Right hindlimb (tissue), 1 donor: ENCODE measurements around the gene WRAP53.
A peak's percentile ranks its signal among the peaks of the same experiment; 100 is the strongest.
"Not testable (repeated sequence)": the region's sequence is repeated elsewhere in the genome, so short reads cannot be mapped to it uniquely, and the experiment has no call there.

Experiments
- DNase-seq: peaks from one replicate; pipeline ENCODE4 v3.0.0-alpha.2; 2018

WRAP53 gene

DNA sequence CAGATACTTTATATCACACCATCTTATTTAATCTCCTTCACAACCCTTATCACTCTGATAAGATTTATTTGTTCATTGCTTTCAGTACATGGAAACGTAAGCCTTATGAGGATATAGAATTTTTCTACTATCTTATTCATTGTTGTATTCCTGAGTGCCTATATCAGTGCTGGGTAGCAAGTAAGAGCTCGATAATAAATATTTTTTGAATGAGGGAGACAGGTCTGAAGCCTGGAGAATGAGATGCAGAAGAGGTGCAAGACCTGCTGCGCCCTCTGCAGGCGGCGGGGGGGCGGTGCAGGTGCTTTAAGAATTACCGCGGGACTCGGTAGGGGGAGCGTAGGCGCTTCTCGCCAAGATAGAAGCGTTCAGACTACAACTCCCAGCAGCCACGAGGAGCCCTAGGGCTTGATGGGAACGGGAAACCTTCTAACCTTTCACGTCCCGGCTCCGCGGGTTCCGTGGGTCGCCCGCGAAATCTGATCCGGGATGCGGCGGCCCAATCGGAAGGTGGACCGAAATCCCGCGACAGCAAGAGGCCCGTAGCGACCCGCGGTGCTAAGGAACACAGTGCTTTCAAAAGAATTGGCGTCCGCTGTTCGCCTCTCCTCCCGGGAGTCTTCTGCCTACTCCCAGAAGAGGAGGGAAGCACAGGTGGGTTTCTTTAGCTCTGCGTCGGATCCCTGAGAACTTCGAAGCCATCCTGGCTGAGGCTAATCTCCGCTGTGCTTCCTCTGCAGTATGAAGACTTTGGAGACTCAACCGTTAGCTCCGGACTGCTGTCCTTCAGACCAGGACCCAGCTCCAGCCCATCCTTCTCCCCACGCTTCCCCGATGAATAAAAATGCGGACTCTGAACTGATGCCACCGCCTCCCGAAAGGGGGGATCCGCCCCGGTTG, at the start of gene WRAP53:
WRAP53 (plus strand) TSS at position 570 of the 900 bp plus-strand sequence; CDS start at position 742, 172 bp downstream.
- DNase-seq = peak; percentile 99

- no peak for DNase-seq
These were observed 47.5 kb upstream of the WRAP53 start for GRCh38 chr17:7640783-7641182.

GRCh38 chr17:7641635-7642034, 46.6 kb upstream of the WRAP53 start:
- DNase-seq = not testable (repeated sequence)

DNA sequence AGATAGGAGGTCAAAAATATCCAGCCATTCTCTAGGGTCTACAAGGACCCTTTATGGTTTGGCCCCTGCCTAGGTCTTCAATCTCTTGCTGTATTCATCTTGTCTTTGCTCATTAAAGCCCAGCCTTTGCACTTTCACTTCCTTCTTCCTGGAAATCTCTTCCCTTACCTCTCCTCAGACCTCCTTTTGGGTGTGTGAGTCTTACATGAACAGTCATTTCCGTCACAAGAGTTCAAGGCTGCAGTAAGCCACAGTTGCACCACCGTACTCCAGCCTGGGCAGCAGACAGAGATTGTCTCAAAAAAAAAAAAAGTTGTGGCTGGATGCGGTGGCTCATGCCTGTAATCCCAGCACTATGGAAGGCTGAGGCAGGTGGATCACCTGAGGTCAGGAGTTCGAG, 43.5 kb upstream of the WRAP53 start:
- no peak for DNase-seq

GRCh38 chr17:7646457-7646856, 41.8 kb upstream of the WRAP53 start:
- no peak for DNase-seq

DNA sequence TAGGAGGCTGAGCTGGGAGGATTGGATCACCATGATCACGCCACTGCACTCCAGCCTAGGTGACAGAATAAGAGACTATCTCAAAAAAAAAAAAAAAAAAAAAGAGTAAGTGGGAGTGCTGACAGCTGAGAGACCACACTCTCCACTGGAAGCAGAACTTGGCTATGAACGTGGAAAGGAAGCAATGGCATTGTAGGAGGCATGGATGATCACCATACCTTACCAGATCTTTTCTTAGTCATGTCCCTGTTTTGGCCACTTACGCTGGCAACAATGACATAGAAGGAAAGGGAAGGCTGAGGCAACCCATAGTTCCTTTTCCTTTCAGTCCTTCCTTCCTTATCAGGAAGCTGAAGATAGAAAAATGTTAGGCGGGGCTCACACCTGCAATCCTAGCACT, 41.3 kb upstream of the WRAP53 start:
- no peak for DNase-seq

DNA sequence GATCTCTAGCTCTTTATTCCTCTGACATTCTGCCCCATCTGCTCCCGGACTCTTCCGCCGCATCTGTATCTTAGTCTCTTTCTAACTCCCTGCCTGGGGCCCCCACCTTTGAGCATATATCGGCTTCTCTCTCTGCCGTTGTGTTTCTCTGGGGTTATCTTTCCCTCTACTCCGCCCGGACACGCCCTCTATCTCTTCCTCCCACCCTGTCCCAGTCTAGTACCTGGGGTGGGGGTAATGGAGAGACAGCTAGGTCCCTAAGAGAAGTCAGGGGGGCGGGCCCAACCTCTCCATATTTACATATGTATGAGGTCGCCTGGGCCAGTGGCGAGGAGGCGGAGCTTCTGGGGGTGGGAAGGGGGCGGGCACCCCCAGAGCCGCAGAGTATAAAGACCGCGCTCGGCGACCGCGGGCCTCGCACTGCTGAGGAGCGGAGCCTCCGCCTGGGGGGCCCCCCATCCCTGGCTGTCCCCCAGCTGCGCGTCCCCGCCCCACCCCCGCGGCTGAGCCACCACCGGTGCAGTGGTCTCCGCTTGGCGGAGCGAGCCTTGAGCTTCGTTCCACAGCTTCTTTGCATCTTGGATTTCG, 37.7 kb upstream of the WRAP53 start, which contains the start of gene ATP1B2:
ATP1B2 (plus strand) TSS at position 418 of the 588 bp plus-strand sequence. CDS start 593 bp downstream, outside the sequence.
- peak; percentile 83 for DNase-seq

DNA sequence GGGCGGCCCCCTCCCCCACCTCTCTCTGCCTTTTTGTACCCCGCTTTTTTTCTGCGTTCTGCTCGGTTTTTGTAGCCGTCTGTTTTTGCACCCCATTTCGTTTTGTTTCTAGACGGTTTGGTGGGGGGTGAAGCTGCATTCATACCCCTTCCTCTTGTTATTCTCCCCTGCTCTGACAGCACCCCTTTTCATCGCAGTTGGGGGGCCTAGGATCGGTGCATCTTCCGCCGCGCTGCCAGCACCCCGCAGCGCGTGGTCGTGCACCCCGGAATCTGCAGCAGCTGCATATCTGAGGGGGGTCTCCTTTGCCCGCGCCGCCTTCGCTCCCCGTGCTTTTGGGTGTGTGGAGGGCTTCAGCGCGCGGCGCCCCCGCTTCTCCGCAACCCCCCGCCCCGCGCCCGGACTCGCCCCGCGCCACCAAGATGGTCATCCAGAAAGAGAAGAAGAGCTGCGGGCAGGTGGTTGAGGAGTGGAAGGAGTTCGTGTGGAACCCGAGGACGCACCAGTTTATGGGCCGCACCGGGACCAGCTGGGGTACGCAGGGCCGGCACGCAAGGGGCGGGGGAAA, 37.1 kb upstream of the WRAP53 start:
- no peak for DNase-seq

DNA sequence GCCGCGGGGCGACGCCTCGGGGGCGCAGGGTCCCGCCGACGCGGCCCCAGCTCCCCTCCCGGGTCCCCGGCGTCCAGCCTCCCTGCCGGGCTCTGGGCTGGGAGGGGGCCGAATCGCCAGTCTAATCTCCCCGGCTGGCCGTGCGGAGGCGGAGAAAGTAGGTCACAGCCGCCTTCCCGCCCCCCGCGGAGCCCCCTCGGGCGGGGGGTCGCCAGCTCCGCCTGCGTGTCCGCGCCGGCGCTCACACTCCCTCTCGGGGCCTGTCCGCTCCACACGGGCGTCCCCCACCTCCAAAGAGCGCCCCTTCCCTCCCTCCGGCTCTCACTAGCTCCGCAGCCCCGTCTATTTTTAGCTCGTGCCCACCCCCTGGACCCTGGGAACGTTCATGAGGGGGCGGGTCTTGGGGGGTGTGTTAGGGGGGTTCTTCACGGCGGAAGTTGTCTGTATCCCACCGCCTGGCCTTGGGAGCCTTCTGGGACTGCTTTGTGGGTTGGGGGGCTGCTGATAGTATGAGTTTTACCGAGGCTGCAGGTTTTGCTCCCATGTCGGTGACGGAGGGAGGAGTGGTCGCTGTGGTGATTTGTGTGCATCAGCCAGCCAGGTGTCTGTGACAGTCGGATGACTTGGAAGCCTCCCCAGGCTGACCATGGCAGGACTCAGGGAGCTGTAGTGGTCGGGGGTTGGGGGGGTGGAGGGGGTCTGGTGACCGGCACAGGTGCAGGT, 36.5 kb upstream of the WRAP53 start:
- DNase-seq = peak; percentile 72

- no peak for DNase-seq
These were observed 35.6 kb upstream of the WRAP53 start for GRCh38 chr17:7652388-7653356.

DNA sequence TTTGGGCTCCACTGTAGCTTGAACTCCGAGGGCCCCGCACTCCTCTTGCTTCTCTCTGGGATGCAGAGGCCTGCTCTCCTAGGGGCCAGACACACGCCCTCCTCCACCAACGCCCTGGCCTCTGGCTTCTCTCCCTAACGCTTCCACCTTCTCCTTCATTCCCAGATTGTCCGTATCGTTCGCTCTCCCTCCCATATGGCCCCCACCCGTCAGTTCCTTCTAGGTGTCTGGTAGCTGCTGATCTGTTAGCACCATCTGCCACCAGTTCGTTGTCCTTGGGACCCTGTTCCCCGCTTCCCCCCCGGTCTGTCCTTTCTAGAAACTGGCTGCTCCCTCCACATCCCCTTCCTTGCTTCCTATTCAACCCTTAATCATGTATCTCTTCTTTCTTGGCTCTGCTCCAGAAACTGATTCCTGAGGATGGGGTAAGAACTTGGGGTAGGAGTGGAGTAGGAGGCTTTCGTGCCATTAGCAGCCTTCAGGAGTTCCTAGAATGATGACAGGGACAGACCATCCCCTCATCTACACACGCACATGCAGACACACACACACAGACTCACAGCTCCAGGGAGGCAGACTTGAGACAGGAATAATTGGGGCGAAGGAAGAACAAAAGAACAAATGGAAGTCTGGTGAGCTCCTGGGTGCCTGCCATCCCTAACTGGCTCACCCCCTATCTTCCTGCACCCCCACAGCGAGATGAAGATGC, 33.3 kb upstream of the WRAP53 start:
- no peak for DNase-seq

- no peak for DNase-seq
These were observed 32.8 kb upstream of the WRAP53 start for GRCh38 chr17:7655541-7655840.

DNA sequence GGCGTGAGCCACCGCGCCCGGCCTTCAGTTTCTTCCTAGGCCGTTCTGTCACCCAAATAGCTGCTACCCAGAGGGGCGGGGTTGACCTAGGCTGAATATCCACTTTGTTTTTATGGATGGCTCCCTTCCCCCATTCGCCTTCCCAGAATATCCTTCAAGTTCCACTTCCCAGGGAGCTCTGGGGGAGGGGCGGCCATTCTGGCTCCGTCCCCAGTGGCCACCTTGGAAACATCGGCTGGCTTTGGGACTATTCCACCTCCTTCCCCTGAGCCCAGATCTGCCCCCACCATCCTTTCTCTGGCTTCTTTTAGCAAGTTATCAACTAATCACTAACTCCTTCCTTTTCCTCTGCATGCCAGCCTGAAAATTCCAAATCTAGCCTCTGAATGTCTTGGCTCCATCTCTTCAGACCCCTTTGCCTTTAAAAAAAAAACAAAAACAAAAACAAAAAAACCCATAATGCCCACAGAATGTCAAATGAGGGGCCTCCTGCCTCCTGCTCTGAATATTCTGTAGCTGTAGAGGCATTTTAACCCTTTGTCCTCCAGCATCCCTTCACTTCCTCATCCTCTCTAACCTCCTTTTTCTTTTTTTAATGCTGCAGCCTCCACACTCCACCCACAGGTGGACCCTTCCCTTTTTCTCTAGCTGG, 31.2 kb upstream of the WRAP53 start:
- peak; percentile 51 for DNase-seq

DNA sequence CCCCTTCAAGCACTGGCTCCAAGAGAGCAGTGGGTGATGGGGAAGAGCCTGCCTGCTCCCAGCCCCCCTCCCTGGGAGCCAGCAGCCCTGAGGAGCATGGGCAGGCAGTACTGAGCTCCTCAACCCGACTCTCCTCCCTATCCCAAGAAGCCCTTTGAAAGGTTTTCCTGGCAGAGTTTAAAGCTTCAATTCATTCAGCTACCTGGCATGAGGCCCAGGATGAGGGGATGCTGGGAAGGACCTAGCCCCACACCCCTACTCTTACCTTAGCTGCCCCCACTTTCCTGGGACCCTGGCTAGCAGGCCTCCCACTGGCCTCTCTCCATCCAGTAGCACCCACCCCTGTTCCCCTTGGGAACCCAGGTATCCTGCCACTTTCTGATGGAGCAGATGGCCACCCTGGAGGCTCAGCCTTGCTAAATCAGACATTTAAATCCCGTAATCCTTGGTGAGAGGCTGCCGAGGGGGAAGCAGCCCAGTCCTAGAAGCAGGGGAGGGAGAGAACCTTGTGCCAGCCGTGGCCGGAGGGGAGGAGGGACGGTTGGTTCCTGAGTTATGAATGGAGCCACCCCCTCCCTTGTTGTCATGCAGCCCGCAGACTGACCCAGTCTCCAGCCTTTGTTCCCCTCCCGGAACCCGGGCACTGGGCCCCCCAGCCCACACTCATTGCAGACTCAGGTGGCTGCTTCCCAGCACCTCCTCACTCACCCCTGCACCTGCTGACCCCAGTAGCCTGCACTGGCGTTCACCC, 20.4 kb upstream of the WRAP53 start:
- DNase-seq = peak; percentile 54

- no peak for DNase-seq
These were observed 19.8 kb upstream of the WRAP53 start for GRCh38 chr17:7668482-7668881.

DNA sequence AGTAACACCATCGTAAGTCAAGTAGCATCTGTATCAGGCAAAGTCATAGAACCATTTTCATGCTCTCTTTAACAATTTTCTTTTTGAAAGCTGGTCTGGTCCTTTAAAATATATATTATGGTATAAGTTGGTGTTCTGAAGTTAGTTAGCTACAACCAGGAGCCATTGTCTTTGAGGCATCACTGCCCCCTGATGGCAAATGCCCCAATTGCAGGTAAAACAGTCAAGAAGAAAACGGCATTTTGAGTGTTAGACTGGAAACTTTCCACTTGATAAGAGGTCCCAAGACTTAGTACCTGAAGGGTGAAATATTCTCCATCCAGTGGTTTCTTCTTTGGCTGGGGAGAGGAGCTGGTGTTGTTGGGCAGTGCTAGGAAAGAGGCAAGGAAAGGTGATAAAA, 15.0 kb upstream of the WRAP53 start:
- no peak for DNase-seq

- no peak for DNase-seq
These were observed 13.3 kb upstream of the WRAP53 start for GRCh38 chr17:7674934-7675333.

GRCh38 chr17:7676533-7676932, 11.7 kb upstream of the WRAP53 start:
- no peak for DNase-seq

- no peak for DNase-seq
These were observed 10.7 kb upstream of the WRAP53 start for GRCh38 chr17:7677388-7678067.
